H1 (cell line): ENCODE measurements around the gene TCF19. TPM values are rescaled to one million over a fixed set of nuclear protein-coding genes. Genes with fewer than 3 reads are reported as not detected.

Experiments
- ASH2L ChIP-seq: fragments of 200-600, 300-600 bp; sonication (generic); IDR thresholded peaks from one replicate; pipeline ENCODE4 v1.7.1; 2017; ENCODE audit warnings: low read length
- POU5F1 ChIP-seq: IDR thresholded peaks from 2 replicates; pipeline ENCODE4 v1.6.1; 2011; ENCODE audit warnings: low read depth, mild to moderate bottlenecking, low read length, moderate library complexity
- polyA plus RNA-seq, 7 experiments: library from polyadenylated mRNA; depleted of rRNA in 3 of 7; stranded (reverse) in 5 of 7; unstranded in 2 of 7; fragments of >200 nt in 5 of 7; fragments of 200-250 nt in 2 of 7; gene quantifications; 1 replicate in 5 of 7; 2 replicates in 1 of 7; 4 replicates in 1 of 7; pipeline versions ENCODE4 v1.2.1 to v1.2.3, GENCODE V29; 2011 to 2013; ENCODE audit warnings: missing spikeins in 2 of 7, mixed read lengths in 2 of 7
- total RNA-seq: library from RNA; stranded (reverse); fragmentation: NEBNext Ultra II Directional; extraction: Animal tissue kit (Norgen Biotek cat#: 25700); gene quantifications from 2 replicates; pipeline ENCODE4 v1.2.1, GENCODE V29; 2021

The TCF19 gene
- total and polyA plus RNA-seq, 2 of the 8 experiments (the other 6 are each of a cell fraction or from before 2014, with no cell fraction given): 7.2 to 11.0 TPM

GRCh38 chr6:31171931-31172905 lies 13.8 kb downstream of the TCF19 start (continued):
- TF ChIP-seq ASH2L (peak; percentile 76), POU5F1 (peak; percentile 16; the same call in 1 of the 2 replicates)
